Nephron progenitor cell (in vitro differentiated cells): ENCODE measurements around the gene GAB4.

Source experiments
- DNase-seq: peaks from one replicate; pipeline ENCODE4 v3.0.0; 2021
- H3K27ac Mint-ChIP-seq: 2 replicates; pipeline ENCODE4 v1.8.0; 2021; ENCODE audit warnings: mild to moderate bottlenecking, moderate library complexity, mixed read lengths
- H3K27me3 Mint-ChIP-seq: 2 replicates; pipeline ENCODE4 v1.8.0; 2021; ENCODE audit warnings: mild to moderate bottlenecking, low read depth, mixed read lengths; ENCODE audit not compliant: poor library complexity
- H3K36me3 Mint-ChIP-seq: 2 replicates; pipeline ENCODE4 v1.8.0; 2021; ENCODE audit warnings: low read depth, mixed read lengths
- H3K4me1 Mint-ChIP-seq: 2 replicates; pipeline ENCODE4 v1.8.0; 2021; ENCODE audit warnings: mixed read lengths
- H3K4me3 Mint-ChIP-seq: 2 replicates; pipeline ENCODE4 v1.8.0; 2021; ENCODE audit warnings: mild to moderate bottlenecking, moderate library complexity, mixed read lengths
- H3K9me3 Mint-ChIP-seq: 2 replicates; pipeline ENCODE4 v1.8.0; 2021; ENCODE audit warnings: mild to moderate bottlenecking, moderate library complexity, mixed read lengths
- TF ChIP-seq, protein P1 (sequence below): fragments of 200-600 bp; sonication (generic); IDR thresholded peaks from 2 replicates; pipeline ENCODE4 v1.5.0; 2021; ENCODE audit warnings: antibody characterized with exemption

The GAB4 gene, protein sequence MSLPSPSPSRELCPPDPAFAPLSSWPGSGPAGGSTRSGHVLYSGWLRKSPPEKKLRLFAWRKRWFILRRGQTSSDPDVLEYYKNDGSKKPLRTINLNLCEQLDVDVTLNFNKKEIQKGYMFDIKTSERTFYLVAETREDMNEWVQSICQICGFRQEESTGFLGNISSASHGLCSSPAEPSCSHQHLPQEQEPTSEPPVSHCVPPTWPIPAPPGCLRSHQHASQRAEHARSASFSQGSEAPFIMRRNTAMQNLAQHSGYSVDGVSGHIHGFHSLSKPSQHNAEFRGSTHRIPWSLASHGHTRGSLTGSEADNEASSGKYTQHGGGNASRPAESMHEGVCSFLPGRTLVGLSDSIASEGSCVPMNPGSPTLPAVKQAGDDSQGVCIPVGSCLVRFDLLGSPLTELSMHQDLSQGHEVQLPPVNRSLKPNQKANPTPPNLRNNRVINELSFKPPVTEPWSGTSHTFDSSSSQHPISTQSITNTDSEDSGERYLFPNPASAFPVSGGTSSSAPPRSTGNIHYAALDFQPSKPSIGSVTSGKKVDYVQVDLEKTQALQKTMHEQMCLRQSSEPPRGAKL

GRCh38 chr22:17007852-17008731 lies at the start of gene GAB4:
TSS of gene GAB4 (minus strand) at chr22:17008222. CDS start at chr22:17008114, 108 bp downstream.
- Mint-ChIP-seq H3K36me3 (no peaks in the 10 kb centered on the region), H3K4me1 (no peaks in the 10 kb centered on the region), H3K27ac (no peak within 1 kb of the TSS), H3K9me3 (peaks cover 84% of the 10 kb centered on the region), H3K4me3 (no peak within 1 kb of the TSS), H3K27me3 (peaks cover 7% of the 10 kb centered on the region)
- DNase-seq, result no peak
- TF ChIP-seq, protein P1, sequence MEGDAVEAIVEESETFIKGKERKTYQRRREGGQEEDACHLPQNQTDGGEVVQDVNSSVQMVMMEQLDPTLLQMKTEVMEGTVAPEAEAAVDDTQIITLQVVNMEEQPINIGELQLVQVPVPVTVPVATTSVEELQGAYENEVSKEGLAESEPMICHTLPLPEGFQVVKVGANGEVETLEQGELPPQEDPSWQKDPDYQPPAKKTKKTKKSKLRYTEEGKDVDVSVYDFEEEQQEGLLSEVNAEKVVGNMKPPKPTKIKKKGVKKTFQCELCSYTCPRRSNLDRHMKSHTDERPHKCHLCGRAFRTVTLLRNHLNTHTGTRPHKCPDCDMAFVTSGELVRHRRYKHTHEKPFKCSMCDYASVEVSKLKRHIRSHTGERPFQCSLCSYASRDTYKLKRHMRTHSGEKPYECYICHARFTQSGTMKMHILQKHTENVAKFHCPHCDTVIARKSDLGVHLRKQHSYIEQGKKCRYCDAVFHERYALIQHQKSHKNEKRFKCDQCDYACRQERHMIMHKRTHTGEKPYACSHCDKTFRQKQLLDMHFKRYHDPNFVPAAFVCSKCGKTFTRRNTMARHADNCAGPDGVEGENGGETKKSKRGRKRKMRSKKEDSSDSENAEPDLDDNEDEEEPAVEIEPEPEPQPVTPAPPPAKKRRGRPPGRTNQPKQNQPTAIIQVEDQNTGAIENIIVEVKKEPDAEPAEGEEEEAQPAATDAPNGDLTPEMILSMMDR, result no peak

DNA sequence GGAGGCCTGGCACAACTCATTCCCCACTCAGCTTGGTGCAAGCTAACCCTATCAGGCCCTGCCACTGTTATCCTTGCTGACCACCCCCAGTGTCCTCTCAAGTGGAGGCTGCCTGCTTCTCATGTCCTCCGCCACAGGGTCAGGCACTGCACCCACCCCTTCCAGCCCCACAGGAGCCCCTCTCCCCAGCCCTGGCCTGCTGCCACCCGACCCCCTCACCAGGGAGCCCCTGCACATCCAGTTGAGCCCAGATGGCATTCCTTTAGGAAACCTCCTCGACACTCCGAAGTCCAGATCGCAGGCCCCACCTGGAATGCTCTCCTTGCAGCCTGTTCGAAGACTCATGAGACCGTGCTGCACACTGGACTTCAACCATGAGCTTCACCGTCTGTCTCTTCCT lies 48.8 kb upstream of the GAB4 start:
- Mint-ChIP-seq H3K36me3 (no peaks in the 10 kb centered on the region), H3K27ac (no peak overlapping the region), H3K4me3 (no peak overlapping the region), H3K9me3 (no peaks in the 10 kb centered on the region), H3K27me3 (peaks cover 44% of the 10 kb centered on the region), H3K4me1 (no peaks in the 10 kb centered on the region)
- TF ChIP-seq, protein P1, result no peak
- DNase-seq, result no peak

- Mint-ChIP-seq H3K36me3 (no peaks in the 10 kb centered on the region), H3K4me1 (no peaks in the 10 kb centered on the region), H3K27me3 (peaks cover 38% of the 10 kb centered on the region)
These were observed 48.0 kb upstream of the GAB4 start for GRCh38 chr22:17056058-17056457.

GRCh38 chr22:17047656-17048055 lies 39.6 kb upstream of the GAB4 start:
- Mint-ChIP-seq H3K9me3 (peaks cover 7% of the 10 kb centered on the region), H3K4me3 (no peak overlapping the region), H3K4me1 (no peaks in the 10 kb centered on the region), H3K27me3 (peaks cover 16% of the 10 kb centered on the region), H3K27ac (no peak overlapping the region), H3K36me3 (no peaks in the 10 kb centered on the region)
- TF ChIP-seq, protein P1, result no peak
- DNase-seq, result no peak

More at GRCh38 chr22:17056058-17056457, 48.0 kb upstream of the GAB4 start:
- TF ChIP-seq, protein P1, result no peak
- Mint-ChIP-seq H3K27ac (no peak overlapping the region), H3K4me3 (no peak overlapping the region), H3K9me3 (no peaks in the 10 kb centered on the region)
- DNase-seq, result no peak

GRCh38 chr22:17046566-17047348 lies 38.7 kb upstream of the GAB4 start:
- no peak for DNase-seq

More at GRCh38 chr22:17046566-17047348, 38.7 kb upstream of the GAB4 start:
- Mint-ChIP-seq H3K36me3 (no peaks in the 10 kb centered on the region), H3K9me3 (peaks cover 13% of the 10 kb centered on the region), H3K4me1 (no peaks in the 10 kb centered on the region), H3K4me3 (no peak overlapping the region), H3K27me3 (peaks cover 16% of the 10 kb centered on the region), H3K27ac (no peak overlapping the region)
- TF ChIP-seq, protein P1, result no peak
